NCI-H2171 (cell line): Measurements from ENCODE around the gene SNX13.
"Not testable (repeated sequence)": the region's sequence is repeated elsewhere in the genome, so short reads cannot be mapped to it uniquely, and the experiment has no call there.

ENCODE experiments used
- DNase-seq: peaks from one replicate; lab custom pipeline; 2025; lab: John Stamatoyannopoulos, UW

SNX13 gene

DNA sequence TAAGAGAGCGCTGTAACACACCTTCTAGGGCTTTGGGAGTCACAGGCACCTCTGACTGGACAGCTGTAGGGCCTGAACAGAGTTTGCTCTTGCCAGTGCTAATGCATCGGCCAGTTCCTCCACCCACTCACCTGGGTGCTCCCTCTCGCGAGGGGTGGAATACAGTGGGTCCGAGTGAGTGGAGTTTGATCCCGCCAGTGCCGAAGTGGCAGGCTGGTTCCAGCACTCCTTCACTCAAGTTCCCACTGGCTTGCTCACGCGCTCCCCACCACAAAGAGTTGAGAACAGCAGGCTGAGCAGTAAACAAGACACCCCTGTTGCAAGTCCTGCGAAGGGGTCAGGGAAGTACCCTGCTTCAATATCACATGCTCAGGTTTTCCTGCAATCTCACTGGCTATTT lies 91.8 kb downstream of the SNX13 start:
- no peak for DNase-seq

DNA sequence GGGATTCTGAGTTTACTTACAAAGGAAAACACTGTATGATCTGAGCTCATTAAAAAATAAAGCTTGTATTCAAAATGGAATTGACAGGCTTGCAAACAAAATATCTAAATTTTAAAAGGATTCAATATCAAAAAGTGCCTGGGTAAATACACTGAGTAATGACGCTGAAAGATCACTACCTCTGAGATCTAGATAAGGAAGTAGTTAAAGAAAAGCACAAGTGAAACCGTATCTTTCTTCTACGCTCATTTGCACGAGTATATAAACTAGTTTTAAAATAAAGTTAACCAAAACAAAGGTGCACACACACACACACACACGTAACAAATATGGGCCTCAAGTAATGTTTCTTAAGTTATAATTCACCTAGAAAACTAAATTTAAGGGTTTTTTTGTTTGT lies 93.4 kb downstream of the SNX13 start:
- no peak for DNase-seq

DNA sequence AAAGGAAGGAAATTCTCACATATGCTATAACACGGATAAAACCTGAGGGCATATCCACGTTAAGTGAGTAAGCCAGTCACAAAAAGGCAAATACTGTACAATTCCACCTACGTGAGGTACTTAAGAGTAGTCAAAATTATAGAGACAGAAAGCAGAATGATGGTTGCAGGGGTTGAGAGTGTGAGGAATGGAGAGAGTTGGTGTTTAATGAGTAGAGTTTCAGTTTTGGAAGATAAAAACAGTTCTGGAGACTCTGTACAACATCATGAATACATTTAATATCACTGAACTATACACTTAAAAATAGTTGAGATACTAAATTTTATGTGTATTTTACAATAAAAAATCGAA lies 95.1 kb downstream of the SNX13 start:
- no peak for DNase-seq

DNA sequence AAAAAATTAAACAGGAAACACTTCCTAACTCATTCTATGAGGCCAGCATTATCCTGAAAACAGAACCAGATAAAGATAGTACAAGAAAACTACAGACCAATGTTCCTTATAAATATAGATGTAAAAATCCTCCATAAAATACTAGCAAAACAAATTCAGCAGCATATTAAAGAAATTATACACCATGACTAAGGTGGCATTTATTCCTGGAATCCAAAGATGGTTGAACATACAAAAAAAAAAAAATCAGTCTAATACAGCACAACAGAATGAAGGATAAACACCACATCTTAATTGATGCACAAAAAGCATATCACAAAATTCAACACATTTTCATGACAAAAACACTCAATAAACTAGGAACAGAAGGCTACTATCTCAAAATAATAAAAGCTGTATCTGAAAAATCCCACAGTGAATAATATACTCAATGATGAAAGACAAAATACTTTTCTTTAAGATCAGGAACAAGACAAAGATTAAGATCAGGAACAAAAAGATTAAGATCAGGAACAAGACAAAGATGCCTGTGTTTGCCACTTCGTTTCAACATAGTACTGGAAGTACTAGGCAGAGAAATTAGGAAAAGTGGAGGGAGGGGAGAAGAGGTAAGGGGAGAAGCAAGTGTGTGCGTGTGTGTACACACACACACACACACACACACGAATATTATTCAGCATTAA lies 95.6 kb downstream of the SNX13 start:
- no peak for DNase-seq

DNA sequence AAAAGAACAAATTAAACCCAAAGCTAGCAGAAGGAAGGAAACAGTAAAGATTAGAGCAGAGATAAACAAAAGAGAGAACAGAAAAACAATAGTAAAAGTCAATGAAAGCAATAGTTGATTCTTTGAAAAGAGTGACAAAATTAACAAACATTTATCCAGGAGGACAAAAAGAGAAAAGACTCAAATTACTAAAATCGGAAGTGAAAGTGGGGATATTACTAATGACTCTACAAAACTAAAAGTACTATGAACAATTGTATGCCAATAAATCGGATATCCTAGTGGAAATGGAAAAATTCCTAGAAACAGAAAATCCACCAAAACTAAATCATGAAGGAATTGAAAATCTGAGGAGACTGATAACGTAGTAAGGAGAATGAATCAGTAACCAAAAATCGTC lies 96.3 kb downstream of the SNX13 start:
- no peak for DNase-seq

DNA sequence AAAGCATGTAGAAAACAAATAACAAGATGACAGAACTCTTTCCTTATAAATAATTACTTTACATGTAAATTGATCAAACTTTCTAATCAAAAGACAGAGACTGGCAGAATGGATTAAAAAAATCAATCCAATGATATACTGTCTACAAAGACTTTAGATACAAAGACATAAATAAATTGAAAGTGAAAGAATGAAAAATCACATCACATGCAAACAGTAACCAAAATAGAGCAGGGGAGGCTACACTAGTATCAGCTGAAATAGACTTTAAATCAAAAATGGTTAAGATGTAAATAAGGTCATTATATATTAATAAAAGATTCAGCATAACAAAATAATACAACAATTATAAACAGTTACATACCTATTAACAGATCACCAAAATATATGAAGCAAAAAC lies 97.3 kb downstream of the SNX13 start:
- no peak for DNase-seq

DNA sequence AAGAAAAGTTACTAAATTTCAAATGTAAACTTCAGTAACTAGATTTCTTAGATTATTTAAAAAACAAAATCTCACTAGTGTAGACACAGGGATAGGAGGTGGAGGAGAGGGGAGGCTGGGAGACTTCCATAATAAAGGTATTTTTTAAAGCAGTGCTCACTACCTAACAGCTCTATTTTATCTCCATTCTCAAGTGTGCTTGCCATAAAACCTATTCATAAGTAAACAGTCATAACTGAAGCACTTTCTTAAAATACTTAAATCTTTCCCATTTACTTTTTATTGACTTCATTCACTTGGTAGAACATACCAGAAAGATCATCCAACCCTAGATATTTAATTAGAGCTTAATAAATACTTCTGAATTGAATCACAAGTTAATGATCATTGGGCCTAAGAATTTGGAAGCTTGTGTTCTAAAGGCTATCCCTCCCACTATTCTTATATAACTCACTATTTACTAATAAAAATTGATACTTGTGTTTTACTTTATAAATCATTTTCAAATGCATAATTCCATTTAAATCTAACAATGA lies 107.4 kb downstream of the SNX13 start:
- no peak for DNase-seq

DNA sequence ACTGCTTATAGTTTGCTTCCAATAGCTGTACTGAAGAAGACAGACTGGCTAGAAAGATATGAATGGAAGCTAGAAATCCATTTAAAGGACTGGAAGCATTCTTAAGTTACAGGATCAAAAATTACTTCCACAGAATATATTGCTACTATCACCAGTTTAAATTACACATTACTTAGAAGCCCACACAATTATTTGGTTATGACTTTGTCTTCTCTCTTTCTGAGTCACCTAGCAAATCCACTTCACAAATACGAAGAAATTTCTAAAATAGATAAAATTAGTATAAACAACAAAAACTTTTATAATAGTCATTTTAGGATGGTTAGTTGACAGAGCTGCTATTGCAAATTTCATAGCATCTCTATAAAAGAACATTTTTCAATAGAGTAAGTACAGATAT lies 108.1 kb downstream of the SNX13 start:
- DNase-seq: no peak

DNA sequence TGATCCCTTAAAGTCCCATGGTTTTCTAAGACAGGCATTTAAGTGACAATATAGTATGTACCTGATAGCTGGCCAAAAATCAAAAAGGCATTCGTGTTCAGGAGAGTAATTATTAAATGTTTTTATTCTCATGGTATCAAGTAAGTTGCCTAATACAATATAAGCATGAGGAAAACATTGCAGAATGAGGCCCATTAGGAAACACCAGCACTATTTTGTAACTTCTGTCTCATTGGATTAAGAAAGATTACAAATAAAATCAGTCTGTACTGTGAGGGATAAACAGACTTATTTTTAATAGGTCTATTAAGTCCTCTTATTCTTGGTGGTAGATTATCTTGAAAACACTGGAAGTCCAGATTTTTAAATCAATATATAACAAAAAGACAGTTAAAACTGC lies 110.1 kb downstream of the SNX13 start:
- DNase-seq: no peak

DNA sequence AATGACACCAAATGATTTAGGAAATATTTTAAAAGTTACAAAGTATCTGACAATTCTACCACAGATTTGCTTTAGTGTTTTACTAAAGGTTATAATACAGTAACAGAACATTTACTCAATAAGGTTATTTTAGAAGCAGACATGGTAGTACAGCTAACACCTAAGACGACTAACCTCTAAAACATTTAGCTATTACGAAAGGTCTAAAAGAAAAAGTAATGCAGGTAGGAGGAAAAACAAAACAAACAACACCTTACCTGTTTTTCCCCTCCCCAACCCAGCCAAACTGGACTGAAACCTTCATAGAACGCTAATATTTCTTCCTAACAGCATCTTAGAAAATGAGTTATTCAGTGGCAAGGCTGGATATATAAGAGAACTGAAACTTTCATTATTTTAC lies 111.3 kb downstream of the SNX13 start:
- DNase-seq: no peak

DNA sequence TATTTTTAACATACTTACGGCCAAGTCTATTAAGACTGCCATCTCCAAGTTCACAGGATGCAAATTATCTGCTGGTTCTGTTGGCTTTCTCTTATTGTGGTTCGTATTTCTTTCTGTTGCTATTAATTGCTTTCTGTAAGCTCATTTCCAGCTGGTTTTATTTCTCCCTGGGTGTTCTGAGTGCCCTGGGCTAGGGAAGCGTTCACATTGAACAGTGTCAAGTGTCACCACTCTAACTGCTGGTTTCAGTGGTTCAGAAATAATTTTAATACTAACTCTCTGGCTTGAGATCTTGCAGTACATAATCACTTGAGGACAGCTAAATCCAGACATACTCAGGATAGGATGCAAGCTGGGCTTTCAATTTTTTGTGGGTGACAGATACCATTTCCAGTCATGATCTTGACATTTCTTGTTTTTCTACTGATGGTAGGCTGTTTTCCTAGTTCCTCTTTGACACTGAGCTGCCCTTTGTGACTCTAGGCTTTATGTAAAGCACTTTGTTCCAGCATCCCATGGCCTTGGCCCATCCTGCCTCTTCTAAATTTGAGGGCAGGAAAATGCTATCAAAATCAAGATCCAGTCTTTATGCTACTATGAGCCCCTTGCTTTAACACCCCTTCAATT lies 117.6 kb downstream of the SNX13 start:
- DNase-seq: peak; percentile 22

DNA sequence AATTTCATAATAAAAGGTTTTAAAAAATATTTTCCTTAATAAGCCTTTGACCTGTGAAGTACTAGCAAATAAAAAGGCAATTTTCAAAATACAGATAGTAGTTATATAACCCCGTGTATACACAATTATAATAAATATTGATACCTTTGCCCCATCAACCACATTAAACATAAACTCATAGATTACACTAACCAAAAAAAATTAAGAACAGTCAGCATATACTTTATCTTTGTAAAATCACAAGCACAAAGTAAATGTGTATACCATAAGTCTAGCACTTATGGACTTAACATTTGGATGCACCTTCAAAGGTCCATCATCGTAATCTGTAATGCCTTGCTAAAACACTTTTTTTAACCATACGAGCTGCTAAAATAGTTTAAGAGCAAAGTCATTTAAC lies 123.4 kb downstream of the SNX13 start:
- no peak for DNase-seq

DNA sequence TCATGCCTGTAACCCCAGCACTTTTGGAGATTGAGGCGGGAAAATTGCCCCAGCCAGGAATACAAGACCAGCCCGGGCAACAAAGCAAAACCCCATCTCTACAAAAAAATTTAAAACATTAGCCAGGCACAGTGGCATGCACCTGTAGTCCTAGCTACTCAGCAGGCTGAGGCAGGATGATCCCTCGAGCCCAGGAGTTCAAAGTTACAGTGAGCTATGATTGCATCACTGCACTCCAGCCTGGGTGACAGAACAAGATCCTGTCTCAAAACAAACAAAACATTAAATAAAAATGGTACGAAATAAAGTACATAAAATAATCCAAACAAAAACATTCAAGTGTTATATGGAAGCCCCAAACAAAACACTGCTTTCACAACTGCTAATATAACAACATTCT lies 125.0 kb downstream of the SNX13 start:
- no peak for DNase-seq

DNA sequence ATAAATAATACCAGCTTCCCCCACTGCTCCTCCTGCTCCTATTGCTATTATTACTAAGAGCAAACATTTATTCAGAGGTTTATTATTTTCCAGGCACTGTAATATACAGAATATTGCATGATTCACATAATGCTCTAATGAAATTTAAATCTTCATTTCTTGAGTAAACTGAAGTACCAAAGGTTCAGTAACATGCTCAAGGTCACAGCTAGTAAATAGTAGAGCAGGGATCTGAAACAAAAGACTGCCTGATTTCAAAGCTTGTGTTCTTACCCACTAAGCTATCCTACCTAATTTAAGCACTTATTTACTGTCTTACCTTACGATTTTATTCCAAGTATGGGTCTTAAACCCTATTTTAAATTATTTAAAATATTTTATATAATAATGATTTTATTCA lies 126.2 kb downstream of the SNX13 start:
- no peak for DNase-seq

DNA sequence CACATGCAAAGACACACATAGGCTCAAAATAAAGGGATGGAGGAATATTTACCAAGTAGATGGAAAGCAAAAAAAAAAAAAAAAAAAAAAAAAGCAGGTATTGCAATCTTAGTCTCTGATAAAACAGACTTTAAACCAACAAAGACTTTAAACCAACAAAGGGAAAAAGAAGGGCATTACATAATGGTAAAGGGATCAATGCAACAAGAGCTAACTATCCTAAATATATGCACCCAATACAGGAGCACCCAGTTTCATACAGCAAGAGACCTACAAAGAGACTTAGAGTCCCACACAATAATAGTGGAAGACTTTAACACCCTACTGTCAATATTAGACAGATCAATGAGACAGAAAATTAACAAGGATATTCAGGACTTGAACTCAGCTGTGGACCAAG lies 131.1 kb downstream of the SNX13 start:
- DNase-seq: not testable (repeated sequence)

DNA sequence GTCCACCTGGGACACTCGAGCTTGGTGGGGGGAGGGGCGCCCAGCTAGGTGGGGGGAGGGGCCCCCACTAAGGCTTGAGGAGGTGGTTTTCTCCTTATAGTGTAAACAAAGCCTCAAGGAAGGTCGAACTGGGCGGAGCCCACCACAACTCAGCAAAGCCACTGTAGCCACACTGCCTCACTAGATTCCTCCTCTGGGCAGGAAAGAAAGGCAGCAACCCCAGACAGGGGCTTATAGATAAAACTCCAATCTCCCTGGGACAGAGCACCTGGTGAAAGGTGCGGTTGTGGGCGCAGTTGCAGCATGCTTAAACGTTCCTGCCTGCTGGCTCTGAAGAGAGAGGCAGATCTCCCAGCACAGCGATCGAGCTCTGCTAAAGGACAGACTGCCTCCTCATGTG lies 133.1 kb downstream of the SNX13 start:
- no peak for DNase-seq

DNA sequence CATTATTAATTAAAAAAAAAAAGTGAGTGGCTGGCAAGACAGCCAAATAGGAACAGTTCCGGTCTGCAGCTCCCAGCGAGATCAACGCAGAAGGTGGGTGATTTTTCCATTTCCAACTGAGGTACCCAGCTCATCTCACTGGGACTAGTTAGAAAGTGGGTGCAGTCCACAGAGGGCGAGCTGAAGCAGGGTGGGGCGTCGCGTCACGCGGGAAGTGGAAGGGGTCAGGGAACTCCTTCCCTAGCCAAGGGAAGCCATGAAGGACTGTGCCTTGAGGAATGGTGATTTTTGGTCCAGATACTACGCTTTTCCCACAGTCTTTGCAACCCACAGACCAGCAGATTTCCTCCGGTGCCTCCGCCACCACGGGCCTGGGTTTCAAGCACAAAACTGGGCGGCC lies 133.7 kb downstream of the SNX13 start:
- no peak for DNase-seq

DNA sequence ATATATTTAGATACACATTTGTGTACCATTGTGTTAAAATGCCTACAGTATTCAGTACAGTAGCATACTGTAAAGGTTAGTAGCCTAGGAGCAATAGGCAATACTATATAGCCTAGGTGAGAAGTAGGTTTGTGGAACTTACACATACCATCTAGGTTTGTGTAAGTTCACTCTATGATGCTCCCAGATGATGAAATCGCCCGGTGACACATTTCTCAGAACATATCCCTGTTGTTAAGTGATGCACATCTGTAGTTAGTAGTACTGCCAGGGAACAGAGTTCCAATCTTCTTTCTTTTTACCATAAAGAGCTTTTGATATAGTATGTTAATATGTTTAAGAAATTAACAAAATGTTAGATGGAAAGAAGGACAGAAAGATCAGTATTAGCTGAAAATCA lies 138.2 kb downstream of the SNX13 start:
- DNase-seq: no peak

DNA sequence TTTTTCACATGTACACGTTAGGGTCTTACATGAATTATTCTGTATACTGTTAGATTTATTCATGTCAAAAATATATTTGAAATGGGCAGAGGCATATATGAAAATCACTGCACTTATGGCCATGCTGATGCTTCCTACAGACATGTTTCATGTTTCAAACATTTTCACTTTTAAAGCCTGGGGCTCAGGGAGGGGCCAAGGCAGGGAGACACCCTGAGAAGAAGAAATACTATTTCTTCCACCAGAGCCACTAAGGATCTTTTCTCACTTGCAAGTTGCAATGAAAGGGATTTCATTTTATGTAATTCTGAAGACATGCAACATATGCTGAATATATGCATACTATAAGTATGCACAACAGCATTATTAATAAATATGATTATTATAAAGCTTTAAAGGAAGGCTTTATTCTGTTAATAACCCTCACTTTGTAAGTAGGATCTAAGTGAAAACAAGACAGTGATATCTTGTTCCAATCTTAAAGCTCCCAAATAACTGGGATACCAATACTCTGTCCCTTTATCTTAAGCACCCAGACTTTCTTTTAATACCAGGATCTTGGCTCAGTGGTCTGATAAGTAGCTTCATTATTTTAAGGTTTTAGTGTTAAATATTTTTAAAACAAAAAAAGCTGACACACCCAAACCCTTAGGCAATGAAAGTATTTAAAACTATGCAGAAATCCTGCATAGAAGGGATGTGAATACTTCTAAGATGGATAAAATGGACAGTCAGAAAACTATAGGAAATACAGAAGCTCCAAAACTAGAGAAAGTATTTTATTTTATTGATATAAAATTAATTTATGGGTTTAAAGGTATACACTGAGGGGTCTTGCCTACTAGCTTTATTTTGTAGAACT lies 148.0 kb downstream of the SNX13 start:
- no peak for DNase-seq

DNA sequence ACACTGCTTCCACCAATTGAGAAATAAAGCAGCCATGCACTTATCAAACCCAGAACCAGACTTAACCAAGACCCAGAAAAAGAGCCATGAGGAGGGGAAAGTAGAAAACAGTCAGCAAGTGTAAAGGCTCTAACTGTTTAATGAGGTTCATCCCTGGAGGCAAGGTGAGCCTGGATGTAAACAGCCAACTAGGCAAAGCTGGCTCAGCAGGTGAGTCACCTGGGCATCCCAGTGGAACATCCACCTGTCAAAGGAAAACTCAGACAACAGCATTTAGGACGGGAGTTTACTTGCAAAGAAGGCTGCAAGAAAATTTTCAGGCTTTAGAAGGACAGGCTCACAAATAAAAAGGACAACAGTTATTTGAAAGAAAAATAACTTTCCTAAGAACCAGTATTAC lies 153.0 kb downstream of the SNX13 start:
- DNase-seq: no peak

DNA sequence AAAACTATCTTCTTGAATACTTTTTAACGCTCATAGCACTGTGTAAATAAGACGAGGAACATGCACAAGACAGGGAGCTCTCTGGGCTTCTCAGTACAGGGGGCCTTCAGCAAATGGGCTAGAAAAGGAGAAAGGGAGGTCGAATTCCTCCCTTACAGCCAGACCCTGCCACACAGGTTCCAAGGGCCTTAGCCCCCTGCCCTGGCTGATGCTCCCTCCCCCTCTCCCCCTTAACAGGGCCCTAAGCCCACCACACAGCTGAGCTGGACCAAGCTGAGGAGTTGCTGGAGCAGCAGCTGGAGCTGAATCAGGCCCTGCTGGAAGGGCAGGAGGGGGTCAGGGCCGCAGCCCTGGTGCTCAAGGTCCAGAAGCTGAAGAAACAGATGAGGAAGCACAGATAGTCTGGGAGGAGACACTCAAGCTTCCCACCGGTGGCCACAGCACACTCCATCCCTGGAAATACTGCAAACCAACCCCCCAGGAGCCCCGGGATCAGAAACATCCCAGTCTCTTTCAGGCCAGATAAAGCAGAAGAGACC lies 153.9 kb downstream of the SNX13 start:
- DNase-seq: no peak

DNA sequence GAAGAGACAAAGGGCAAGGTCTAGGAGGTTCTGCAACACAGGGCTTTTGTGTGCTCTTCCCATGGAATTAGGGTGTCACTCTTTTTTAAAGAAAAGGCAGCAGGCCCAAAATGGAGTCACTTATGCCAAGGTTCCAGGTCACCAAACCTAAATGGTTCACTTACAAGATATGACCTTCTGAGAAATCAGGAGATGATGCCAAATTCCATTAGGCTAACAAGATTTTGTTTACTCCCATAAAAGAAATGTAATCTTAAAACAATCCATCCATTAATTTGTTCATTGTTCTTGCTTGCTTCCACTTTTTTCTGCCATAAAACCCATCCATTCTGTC lies 158.1 kb downstream of the SNX13 start:
- DNase-seq: no peak
